Non-pigmented ciliary epithelial cell (primary cell): ENCODE results near the gene RAD50.
"Not testable (repeated sequence)": the region's sequence is repeated elsewhere in the genome, so short reads cannot be mapped to it uniquely, and the experiment has no call there.

ENCODE experiments used
- DNase-seq: peaks from one replicate; pipeline ENCODE4 v3.0.0-alpha.2; 2010; ENCODE audit warnings: low read depth

Gene RAD50

GRCh38 chr5:132675936-132676689 lies 119.3 kb downstream of the RAD50 start:
- DNase-seq, result no peak

DNA sequence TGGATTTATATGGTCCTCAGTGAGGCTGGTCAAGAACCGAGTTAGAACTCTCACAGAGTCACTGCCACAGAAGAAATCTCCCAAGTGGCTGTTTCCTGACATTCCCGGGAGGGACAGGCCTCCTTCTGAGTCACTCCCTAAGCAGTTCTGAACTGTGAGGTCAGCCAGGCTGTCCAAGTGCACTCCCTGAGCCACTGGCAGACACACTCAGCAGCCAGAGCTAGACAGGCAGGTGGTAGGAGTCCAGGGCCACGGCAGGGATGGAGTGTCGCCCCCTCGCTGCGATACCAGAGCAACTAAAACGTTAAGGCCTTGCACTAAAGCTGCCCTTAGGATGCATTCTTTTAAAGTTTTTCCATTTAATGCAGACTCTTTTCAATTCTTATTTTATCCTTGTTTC lies 120.4 kb downstream of the RAD50 start:
- DNase-seq, result peak; percentile 63

- DNase-seq, result no peak
These were observed 121.1 kb downstream of the RAD50 start for GRCh38 chr5:132677682-132678400.

DNA sequence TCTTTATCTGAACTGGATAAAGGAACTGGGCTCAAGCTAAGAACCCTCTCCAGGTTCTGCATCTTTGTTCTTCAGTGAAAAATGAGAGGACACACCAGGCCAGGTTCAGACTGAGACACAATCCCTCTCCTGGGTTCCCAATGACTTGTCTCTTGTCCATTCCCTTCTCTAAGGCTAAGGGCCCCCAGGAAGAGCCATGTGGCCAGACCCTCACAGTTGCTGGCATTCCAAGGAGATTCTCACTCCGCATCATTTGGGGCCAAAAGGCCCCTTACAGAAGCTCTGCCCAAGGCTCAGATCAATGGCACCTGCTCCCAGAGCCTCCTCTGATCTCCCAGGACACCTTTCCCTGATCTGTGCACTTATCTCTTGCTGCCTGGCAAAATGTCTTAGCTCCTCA lies 122.0 kb downstream of the RAD50 start:
- DNase-seq, result no peak

DNA sequence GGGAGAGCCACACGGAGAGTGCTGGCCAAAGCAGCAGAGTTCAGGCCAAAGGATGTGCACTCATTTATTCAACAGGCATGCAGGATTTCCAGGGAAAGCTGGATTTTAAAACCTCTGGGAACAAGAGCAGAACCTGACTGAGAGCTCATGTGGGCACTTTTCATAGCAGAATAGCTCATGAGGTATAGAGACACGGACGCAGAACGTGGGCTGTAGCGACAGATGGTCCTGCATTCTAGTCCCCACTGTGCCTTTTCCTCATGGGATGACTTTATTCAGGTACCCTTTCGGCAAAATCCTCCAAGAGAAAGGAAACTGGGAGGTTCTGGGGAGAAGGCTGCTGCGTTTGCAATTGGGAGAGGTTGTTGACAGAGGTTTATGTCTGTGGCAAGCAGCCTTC lies 122.4 kb downstream of the RAD50 start:
- no peak for DNase-seq

- no peak for DNase-seq
These were observed 123.1 kb downstream of the RAD50 start for GRCh38 chr5:132679717-132680380.

DNA sequence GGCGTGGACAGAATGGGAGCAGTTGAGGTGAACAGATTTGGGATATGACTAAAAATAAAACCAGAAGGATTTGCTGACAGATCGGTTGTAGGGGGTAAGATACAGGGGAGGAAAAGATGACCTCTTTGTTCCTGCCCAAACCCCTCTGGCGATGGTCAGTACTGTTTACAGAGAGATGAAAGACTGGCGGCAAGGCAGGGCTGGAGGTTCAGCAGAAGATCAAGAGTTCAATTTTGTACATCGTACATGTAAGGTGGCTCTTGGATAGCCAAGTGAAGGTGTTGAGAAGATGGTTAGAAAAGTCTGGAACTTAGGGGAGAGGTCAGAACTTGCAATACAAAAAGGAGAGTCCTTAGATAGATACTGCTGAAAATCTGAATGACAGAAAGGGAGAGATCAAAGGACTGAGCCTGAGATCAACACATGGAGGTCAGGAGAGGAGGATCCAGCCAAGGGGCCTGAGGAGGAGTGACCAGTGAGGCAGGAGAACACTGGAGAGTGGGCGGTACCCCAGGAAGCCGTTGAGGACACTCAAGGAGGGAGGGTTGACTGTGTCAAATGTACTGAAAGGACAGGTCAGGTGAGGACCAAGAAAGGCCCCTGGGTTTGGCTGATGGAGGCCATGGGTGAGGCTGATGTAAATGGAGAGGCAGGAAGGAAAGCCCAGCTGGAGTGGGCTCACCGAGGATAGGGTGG lies 124.2 kb downstream of the RAD50 start:
- no peak for DNase-seq

DNA sequence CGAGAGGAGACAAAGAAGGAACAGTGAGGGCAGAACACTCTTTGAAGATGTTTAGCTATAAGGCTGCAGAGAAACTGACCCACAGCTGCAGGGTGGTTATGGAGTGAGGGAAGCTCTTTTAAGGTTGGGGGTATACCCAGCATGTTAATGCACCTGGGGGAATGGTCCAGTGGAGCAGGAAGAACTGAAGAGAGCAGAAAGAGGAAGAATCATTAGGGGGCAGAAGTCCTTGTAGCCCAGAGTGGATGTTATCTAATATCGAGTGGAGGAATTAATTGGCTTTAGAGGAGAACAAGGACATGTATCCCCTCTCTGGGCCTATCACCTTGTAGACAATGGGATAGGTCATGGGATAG lies 124.7 kb downstream of the RAD50 start:
- DNase-seq, result no peak

DNA sequence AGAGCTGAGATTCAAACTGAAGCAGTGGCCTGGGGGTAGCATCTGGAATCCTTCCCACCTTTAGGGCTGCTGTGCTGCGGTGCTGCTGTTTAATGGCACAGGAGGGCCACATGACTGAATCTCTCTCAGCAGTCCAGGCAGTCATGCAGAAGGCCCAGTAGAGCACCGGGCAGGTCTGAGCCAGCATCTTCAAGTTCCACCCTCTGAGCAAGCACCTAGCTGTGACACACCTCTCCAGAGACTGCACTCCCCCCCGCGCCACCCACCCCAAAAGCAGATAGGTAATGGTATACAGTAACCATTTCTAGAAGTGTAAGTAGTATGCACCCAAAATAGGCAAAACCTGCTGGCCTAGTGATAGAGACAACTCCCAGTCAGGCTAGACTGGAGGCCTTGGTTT lies 125.2 kb downstream of the RAD50 start:
- DNase-seq, result no peak

GRCh38 chr5:132684491-132684890 lies 127.7 kb downstream of the RAD50 start:
- no peak for DNase-seq

DNA sequence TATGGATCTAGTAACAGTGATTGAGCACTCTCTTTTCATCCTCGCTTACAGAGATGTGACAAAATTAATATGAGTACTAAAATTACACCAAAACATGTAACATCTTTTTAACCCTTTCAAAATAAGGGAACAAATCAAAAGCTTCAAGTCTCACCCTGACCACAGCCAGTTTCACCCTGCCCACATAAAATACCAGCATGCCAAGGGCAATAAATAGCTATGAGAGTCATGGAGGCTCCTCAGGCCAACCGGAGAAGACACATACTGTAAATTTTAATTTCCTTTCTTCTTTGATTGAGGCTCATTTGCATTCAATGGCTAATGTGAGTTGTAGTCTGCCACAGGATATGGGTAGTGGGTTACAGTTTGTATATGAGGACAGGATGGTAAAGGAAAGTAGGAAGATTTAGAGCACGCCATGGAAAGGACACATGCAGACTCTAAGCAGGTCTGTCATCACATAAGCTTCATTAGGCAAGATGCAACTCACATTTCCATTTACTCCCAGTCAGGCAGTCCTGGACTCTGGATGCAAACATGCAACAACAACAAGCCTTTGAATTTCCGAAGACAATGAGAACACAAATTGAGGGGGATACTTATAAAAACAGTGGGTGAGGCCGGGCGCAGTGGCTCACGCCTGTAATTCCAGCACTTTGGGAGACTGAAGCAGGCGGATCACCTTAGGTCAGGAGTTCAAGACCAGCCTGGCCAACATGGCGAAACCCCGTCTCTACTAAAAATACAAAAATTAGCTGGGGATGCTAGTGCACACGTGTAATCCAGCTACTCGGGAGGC lies 128.3 kb downstream of the RAD50 start:
- DNase-seq, result no peak

GRCh38 chr5:132686193-132686592 lies 129.4 kb downstream of the RAD50 start:
- no peak for DNase-seq

GRCh38 chr5:132687995-132688394 lies 131.2 kb downstream of the RAD50 start:
- no peak for DNase-seq

GRCh38 chr5:132688536-132689339 lies 132.0 kb downstream of the RAD50 start:
- DNase-seq, result no peak

GRCh38 chr5:132689513-132689912 lies 132.7 kb downstream of the RAD50 start:
- DNase-seq, result no peak

DNA sequence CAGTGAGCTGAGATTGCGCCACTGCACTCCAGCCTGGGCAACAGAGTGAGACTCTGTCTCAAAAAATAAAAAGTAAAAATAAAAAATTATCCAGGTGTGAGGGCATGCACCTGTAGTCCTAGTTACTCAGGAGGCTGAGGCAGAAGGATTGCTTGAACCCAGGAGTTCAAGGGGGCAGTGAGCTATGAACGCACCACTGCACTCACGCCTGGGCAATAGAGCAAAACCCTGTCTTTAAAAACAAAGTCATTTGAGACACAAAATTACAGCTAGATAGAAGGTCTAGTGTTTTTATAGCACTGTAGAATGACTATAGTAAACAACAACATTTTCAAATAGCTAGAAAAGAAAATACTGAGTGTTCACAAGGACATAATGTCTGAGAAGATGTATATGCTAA lies 133.4 kb downstream of the RAD50 start:
- DNase-seq, result no peak

DNA sequence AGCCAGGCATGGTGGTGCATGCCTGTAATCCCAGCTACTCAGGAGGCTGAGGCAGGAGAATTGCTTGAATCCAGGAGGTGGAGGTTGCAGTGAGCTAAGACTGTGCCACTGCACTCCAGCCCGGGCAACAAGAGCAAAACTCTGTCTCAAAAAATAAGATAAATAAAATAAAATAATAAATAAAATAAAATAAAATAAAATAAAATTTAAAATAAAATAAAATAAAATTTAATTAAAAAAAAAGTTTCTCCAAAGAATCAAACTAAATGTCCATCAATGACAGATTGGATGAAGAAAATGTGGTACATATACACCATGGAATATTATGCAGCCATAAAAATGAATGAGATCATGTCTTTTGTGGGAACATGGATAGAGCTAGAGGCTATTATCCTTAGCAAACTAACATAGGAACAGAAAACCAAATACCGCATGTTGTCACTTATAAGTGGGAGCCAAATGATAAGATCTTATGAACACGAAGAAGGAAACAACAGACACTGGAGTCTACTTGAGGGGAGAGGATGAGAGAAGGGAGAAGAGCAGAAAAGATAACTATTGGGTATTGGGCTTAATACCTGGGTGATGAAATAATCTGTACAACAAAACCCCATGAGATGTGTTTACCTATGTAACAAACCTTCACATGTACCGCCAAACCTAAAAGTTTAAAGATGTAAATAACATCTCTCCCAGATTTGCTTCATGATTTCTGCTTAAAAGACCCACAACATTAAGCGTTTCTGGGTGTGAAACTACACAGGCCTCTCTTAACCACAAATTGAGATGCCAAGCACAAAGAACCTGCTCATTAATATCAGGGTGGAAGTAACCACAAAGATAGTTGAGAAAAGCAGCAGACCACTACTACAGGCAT lies 135.2 kb downstream of the RAD50 start:
- not testable (repeated sequence) for DNase-seq

DNA sequence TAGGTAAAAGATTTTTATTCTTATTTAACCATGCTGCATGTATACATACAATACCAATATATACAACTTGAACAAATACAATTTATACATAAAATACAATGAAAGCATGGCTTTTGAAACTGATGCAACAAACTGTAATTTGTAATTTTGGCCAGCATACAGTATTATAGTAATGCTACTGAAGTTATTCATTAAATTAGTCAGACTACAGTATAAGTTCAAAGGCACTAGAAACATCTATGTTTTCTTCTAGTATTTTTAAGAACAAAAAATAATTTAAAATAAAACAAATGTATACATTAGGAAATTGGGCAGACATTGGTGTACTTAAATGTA lies 135.8 kb downstream of the RAD50 start:
- DNase-seq, result no peak
